ENCODE measurements around the gene LHB.
A peak's percentile ranks its signal among the peaks of the same experiment; 100 is the strongest.

Gene LHB

DNA sequence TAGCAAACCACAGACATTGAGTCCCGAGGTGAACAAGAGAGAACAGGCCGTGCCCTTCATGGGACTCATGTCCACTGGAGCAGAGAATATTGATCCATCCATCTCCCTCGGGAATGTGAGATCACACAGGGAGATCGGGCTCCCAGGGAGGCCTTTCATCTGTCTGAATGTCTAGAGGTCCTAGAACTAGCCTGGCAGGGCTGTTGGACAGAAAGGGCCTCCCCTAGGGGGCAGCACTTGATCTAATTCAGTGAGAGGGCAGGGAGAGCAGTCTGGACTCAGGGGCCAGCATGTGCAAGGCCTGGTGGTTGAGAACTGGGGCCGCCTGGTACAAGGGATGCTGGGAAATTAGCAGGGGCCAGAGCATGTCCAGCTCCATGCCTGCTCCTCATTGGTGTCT lies 18.9 kb downstream of the LHB start:
- Histone ChIP-seq H3K36me3 (peaks cover 27% of the 10 kb centered on the region), H3K4me1 (no peaks in the 10 kb centered on the region), H3K27me3 (no peaks in the 10 kb centered on the region), H3K4me3 (ENCODE audit: low read depth, low read length) (no peak overlapping the region), H3K9me3 (no peaks in the 10 kb centered on the region)
- TF ChIP-seq CTCF (IDR thresholded peaks at IDR 0.05; ENCODE audit: low read depth, low read length): peak; percentile 72
- peak; percentile 87 for DNase-seq

DNA sequence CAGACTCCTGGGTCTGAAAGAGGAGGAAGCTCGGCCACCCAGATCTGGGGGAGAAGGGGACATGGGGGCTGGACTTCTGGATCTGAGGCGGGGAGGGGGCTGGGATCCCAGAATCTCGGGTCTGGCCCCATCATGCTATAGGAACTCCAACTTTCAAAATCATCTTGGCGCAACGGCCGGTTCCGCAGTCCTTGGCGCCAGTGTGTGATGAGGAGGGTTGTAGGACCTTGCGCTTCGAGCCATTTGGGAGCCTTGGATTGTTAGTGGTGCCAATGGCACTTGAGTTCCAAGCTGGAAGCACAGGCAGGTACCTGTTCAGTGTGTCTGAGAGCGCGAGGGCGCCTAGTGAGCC lies 22.9 kb downstream of the LHB start:
- peaks cover 4% of the 10 kb centered on the region for H3K36me3 ChIP-seq
- no peaks in the 10 kb centered on the region for H3K9me3 ChIP-seq
- peak overlapping the region; percentile 78 for H3K4me3 ChIP-seq (ENCODE audit: low read depth, low read length)
- no peaks in the 10 kb centered on the region for H3K27me3 ChIP-seq
- TF ChIP-seq CTCF (IDR thresholded peaks at IDR 0.05; ENCODE audit: low read depth, low read length): no peak
- no peak for DNase-seq
- H3K4me1 ChIP-seq: no peaks in the 10 kb centered on the region

DNA sequence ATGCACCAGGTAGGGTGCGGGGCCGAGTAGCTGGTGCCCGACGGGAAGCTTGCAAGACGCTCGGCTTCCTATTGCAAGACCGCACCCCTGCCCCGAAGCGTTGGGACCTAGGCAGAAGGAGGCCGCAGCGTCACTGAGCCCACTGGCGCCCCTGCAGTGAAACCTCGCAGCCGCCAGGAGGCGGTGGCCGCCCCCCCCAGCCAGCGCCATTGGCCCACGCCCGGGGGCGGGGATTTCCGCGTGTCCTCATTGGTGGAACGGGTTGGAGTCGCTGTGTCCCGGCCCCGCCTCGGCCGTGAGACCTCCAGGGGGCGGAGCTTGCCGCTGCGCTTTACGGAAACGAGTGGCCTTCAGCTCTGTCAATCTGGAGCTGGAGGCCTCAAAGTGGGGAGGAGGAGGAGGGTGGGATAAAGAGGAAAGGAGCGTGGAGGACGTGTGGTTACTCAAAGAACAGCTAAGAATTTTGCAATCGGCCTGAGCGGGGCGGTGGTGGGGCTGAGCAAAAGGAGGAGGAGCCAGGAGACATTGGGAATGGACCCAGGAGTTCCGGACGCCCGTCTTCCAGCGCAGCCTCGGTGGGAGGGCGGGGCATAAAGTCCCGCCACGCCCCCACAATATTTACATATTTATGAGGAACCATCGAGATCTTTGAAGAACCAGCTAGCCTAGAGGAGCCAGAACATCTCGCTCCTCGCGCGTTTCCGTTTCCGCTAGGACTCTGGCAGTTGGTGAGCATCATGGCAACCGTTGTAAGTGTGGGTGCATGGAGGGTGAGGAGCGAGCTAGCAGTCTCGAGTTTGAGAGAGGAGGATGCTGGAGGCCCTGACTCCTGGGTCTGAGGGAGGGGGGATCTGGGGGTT lies 23.5 kb downstream of the LHB start, which contains the start of the genes GYS1 and RUVBL2:
TSS of gene GYS1 (minus strand) at position 135 of the 860 bp plus-strand sequence. CDS start 197 bp downstream, outside the sequence.
TSS of gene RUVBL2 (plus strand) at position 713 of the 860 bp plus-strand sequence. CDS start at position 738, 25 bp downstream.
- H3K4me1 ChIP-seq: no peaks in the 10 kb centered on the region
- H3K9me3 ChIP-seq: no peaks in the 10 kb centered on the region
- no peaks in the 10 kb centered on the region for H3K27me3 ChIP-seq
- peaks cover 7% of the 10 kb centered on the region; the same call in 1 of the 2 replicates for H3K36me3 ChIP-seq
- peak; percentile 67 for TF ChIP-seq CTCF (IDR thresholded peaks at IDR 0.05; ENCODE audit: low read depth, low read length)
- DNase-seq: peak; percentile 100
- H3K4me3 ChIP-seq (ENCODE audit: low read depth, low read length): peak within 1 kb of the TSS; percentile 78

DNA sequence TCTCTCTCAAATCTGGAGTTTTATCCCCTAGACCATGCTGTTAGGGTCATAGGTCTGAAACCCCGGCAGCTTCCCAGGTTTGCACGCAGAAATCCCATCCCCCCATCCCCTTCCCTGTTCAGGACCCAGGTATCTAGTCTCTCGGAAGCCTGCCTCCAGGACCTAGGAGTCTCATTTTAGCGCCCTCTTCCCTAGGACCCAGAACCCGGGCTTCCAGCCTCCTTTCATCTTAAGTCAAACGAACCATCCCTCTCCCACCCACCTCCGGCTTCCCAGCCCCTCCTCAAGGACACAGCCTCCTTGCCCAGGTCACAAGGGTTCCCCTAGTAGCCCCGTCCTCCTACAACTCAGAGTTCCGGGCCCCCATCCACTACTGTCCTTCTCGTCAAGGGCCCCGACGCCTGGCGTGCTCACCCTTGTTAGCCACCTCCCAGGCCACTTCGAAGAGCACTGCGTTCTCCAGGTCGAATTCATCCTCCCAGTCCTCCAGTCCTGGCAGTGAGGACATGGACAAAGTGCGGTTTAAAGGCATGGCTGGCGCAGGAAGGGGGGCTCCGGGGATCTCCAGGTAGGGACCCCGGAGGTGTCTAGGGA lies 24.2 kb downstream of the LHB start:
- H3K4me1 ChIP-seq: no peaks in the 10 kb centered on the region
- DNase-seq: no peak
- H3K9me3 ChIP-seq: no peaks in the 10 kb centered on the region
- no peak for TF ChIP-seq CTCF (IDR thresholded peaks at IDR 0.05; ENCODE audit: low read depth, low read length)
- H3K4me3 ChIP-seq (ENCODE audit: low read depth, low read length): peak overlapping the region; percentile 78
- H3K27me3 ChIP-seq: no peaks in the 10 kb centered on the region
- H3K36me3 ChIP-seq: peaks cover 7% of the 10 kb centered on the region; the same call in 1 of the 2 replicates

DNA sequence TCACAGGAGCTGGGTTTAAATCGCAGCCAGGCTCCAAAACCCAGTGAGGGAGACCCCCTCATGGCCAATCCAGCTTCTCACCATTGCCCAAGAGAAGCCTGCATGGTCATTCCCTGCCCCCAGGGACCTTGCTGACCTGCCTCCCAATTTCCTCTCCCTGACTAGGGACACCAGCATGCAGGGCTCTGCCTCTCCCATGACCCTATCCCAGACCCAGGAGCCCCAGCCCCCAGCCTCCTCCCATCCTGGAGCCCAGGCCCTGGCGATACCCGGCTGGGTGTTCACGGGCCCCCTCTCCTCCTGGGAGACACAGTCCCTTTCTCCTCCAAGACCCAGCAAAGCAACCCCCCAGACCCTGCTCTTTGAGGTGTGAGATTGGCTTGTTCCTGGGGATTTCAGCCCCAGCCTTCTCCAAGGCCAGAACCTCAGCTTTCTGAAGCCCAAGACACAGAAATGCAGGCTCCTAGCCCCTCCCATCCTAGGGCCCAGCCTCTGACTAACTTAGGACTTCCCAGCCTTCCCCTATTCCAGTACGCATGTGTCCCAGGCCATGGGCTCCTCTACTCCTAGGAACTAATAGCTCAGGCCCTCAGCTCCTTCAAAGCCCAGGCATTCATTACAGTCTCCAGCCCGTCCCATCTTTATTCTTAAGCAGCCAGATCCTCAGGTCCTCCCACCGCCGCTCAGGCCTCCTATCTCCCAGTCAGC lies 24.9 kb downstream of the LHB start:
- Histone ChIP-seq H3K36me3 (peaks cover 7% of the 10 kb centered on the region; the same call in 1 of the 2 replicates), H3K9me3 (no peaks in the 10 kb centered on the region), H3K4me1 (no peaks in the 10 kb centered on the region), H3K27me3 (no peaks in the 10 kb centered on the region), H3K4me3 (ENCODE audit: low read depth, low read length) (peak overlapping the region; percentile 78)
- TF ChIP-seq CTCF (IDR thresholded peaks at IDR 0.05; ENCODE audit: low read depth, low read length): no peak
- DNase-seq: no peak
